Measurements from ENCODE around the gene TMPRSS3.

Gene TMPRSS3

DNA sequence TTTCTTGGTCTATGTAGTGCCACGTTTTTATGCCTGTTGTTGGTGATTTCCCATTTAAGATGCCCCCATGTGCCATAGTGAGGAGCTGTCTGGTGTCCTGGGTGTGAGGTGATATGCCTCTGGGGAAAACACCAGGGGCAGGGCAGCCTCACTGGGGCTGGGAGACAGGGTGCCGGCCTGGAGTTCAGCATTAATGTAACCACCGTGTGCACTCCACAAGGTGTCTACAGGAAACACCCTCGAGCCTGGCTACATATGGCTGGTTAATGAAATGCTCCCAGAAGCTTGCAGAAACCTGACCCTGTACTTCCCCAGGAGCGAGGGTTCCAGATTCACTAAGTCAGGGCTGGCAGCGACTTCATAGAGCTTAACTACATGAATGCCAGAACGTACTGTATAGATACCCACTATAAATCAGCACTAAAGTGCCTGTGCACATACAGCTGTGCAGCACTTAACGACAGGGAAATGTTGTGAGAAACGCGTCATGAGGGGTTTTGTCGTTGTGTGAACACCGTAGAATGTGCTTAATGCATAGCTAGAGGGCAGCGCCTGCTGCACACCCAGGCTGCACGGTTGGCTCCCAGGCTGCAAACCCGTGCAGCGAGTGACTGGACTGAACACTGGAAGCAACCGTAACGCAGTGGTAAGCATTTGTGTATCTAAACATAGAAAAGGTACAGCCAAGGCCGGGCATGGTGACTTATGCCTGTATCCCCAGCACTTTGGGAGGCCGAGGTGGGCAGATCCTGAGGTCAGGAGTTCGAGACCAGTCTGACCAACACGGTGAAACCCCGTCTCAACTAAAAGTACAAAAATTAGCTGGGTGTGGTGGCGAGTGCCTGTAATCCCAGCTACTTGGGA is 55.4 kb downstream of the TMPRSS3 start:
- no peaks in the 10 kb centered on the region for H3K9me3 ChIP-seq (ENCODE audit: control insufficient read depth, insufficient read depth, low read depth, low read length)
- peaks cover 17% of the 10 kb centered on the region for H3K4me1 ChIP-seq (ENCODE audit: control insufficient read depth, insufficient read depth, low read length)
- H3K9ac ChIP-seq (ENCODE audit: low read length), result no peak overlapping the region
- H3K27ac ChIP-seq (ENCODE audit: low read depth, low read length), result no peak overlapping the region
- H3K36me3 ChIP-seq (ENCODE audit: control insufficient read depth, insufficient read depth, low read length), result no peaks in the 10 kb centered on the region
- H3K4me3 ChIP-seq (ENCODE audit: low read depth, low read length), result no peak overlapping the region
- no peaks in the 10 kb centered on the region for H3K27me3 ChIP-seq (ENCODE audit: control insufficient read depth, insufficient read depth, low read length)

DNA sequence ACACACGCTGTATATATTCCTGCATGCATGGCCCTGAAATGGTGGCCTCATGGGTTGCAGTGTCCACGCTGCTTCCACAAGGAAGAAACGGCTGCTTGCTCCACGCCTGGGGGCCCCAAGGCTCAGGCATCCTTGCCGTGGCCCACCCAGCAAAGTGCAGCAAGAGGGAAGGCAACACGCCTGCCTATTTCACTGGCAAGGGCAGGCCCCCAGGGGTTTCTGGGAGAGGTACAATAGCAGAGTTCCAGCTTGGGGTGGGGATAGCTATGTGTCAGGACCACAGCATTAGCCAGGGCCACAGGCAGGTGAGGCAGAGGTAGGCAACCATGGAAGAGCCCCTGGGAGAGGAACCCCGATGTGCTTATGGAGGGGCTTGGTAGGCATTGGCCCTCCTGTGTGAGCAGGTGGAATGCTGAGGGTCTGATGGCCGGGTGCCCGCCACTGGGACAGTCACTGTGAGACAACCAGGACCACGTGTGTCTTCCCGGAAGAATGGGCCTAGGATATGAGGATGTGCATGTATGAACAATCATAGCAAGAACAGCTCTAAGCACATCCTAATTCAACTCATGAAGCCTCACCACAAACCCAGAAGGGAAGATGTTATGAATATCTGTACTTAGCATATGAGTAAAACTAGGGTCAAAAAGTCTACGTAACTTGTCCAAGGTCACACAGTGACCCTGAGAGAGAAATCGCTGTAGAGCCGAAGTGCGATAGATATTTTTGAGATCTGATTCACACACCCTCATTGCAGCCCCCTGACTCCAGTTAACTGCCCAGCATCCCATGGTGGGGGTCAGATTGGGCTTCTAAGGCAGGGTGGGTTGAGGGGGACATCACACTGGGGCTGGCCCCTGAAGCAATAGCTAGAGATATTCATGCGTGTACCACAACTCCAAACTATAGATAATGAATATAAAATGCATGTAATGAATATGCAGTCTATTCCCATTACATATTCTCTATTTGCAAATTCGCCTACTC is 56.8 kb downstream of the TMPRSS3 start:
- Histone ChIP-seq H3K27me3 (ENCODE audit: control insufficient read depth, insufficient read depth, low read length) (no peaks in the 10 kb centered on the region), H3K9me3 (ENCODE audit: control insufficient read depth, insufficient read depth, low read depth, low read length) (no peaks in the 10 kb centered on the region), H3K4me1 (ENCODE audit: control insufficient read depth, insufficient read depth, low read length) (peaks cover 17% of the 10 kb centered on the region), H3K4me3 (ENCODE audit: low read depth, low read length) (no peak overlapping the region), H3K36me3 (ENCODE audit: control insufficient read depth, insufficient read depth, low read length) (no peaks in the 10 kb centered on the region), H3K9ac (ENCODE audit: low read length) (no peak overlapping the region), H3K27ac (ENCODE audit: low read depth, low read length) (no peak overlapping the region)

DNA sequence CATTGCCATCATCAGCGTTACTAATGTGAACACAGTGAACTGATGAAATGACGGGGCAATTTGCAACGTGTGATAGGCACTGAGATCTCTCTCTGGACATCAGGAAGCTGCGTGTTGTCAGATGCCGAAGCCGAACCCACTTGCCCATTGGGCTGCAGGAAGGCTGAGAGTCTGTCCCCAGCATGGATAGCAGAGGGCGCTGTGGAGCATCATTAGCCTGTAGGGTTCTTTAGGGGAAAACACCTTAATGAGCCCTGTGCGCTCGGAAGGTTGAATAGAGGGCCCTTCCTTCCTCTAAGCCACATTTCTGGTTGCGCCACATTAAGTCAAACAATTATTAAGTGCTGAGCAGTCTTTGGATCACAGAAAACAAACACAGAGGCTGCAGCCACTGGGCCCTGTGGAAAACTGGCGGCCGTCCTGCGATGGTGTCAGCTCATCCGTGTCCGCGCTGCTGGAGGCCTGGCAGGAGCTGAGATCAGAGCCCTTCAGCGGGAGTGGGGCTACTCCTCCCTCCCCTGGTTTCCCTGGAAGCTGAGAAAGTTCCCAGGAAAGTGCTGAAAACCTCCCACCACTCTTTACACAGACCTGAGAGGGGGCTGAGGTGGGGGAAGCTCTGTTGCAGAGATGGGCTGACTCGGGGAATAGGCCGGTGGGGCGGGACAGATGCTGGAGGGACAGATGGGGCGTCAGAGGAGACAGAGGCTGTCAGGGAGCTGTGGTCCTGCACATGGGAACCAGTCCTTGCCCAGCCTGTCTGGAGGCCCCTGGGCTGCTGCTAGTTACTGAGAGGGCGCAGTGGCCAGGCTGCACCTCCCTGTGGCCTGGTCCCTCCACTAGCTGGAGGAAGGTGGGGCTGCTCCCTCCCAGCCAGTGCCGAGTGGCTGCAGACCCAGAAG is 57.8 kb downstream of the TMPRSS3 start:
- Histone ChIP-seq H3K4me1 (ENCODE audit: control insufficient read depth, insufficient read depth, low read length) (peaks cover 17% of the 10 kb centered on the region), H3K27me3 (ENCODE audit: control insufficient read depth, insufficient read depth, low read length) (no peaks in the 10 kb centered on the region), H3K9ac (ENCODE audit: low read length) (no peak overlapping the region), H3K4me3 (ENCODE audit: low read depth, low read length) (no peak overlapping the region), H3K36me3 (ENCODE audit: control insufficient read depth, insufficient read depth, low read length) (no peaks in the 10 kb centered on the region), H3K27ac (ENCODE audit: low read depth, low read length) (no peak overlapping the region), H3K9me3 (ENCODE audit: control insufficient read depth, insufficient read depth, low read depth, low read length) (no peaks in the 10 kb centered on the region)

DNA sequence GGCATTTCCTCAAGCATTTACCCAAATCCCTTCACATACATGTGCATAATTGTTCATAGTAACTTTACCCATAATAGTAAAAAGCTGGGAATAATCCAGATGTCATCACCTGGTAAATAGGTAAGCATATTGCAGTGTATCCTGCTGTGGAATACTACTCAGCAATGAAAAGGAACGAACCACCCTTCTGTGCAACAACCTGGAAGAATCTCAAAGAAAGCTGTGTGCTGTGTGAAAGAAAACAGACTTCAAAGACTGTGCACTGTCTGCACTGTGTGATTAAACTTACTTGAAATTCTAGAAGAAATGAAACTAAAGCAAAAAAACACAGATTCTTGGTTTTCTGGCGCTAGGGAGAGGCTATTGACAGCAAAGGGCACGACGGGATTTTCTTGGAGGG is 58.6 kb downstream of the TMPRSS3 start:
- no peak overlapping the region for H3K4me3 ChIP-seq (ENCODE audit: low read depth, low read length)
- no peaks in the 10 kb centered on the region for H3K27me3 ChIP-seq (ENCODE audit: control insufficient read depth, insufficient read depth, low read length)
- peaks cover 17% of the 10 kb centered on the region for H3K4me1 ChIP-seq (ENCODE audit: control insufficient read depth, insufficient read depth, low read length)
- no peaks in the 10 kb centered on the region for H3K36me3 ChIP-seq (ENCODE audit: control insufficient read depth, insufficient read depth, low read length)
- peaks cover 3% of the 10 kb centered on the region for H3K9me3 ChIP-seq (ENCODE audit: control insufficient read depth, insufficient read depth, low read depth, low read length)
- H3K9ac ChIP-seq (ENCODE audit: low read length), result no peak overlapping the region
- no peak overlapping the region for H3K27ac ChIP-seq (ENCODE audit: low read depth, low read length)

DNA sequence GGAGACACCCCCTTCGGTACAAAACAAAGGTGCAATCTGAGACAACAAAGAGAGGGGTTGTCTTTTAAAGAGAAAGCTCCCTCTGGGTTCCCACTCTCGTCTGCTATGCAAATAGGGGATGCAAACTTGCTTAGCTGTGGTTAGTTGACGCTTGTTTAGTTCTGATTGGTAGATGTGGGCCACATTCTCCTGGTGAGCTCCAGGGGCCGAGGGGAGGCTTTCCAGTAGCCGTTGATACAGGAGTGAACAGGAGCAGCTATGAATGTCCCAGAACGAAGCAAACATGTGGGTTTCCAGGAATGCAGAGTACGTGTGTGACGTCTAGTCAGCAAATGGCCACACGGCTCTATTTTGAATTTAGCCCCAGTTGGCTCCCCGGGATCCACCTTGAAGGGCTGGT is 59.8 kb downstream of the TMPRSS3 start:
- H3K27me3 ChIP-seq (ENCODE audit: control insufficient read depth, insufficient read depth, low read length), result no peaks in the 10 kb centered on the region
- H3K36me3 ChIP-seq (ENCODE audit: control insufficient read depth, insufficient read depth, low read length), result no peaks in the 10 kb centered on the region
- H3K27ac ChIP-seq (ENCODE audit: low read depth, low read length), result peak overlapping the region; percentile 79
- H3K9ac ChIP-seq (ENCODE audit: low read length), result no peak overlapping the region
- peaks cover 15% of the 10 kb centered on the region for H3K9me3 ChIP-seq (ENCODE audit: control insufficient read depth, insufficient read depth, low read depth, low read length)
- H3K4me1 ChIP-seq (ENCODE audit: control insufficient read depth, insufficient read depth, low read length), result peaks cover 17% of the 10 kb centered on the region
- no peak overlapping the region for H3K4me3 ChIP-seq (ENCODE audit: low read depth, low read length)

DNA sequence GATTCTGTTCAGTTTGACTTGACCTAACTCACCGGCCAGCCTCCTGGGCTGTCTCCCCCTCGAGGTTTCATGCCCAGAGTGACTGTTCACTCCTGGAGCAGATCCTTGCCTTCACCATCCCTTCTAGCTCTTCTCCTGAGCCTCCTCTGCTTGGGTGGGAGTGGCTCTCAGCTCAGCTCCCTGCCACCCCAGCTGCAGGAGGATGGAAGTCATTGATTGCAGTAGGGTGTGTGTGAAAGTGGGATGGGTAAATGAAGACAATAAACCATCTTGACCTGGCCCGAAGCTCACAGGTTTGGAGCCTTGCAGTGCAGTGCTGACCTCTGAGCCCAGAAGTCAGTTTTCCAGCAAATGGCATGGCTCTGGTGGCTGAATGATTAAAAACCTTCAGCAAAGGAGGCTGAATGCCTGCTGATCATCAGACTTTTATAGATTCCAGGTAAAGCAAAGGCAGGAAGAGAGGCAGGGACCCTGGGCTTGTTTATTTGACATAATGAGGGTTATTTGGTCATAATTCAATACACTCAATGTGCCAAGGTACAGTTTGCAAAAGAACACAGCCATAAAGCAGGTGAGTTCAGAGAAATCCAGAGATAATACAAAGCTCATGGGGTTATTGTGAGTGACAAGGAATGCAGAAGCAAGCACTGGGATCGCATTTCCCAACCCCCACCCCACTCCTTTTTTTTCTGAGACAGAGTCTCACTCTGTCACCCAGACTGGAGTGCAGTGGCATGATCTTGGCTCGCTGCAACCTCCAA is 63.1 kb downstream of the TMPRSS3 start:
- peaks cover 9% of the 10 kb centered on the region for H3K4me1 ChIP-seq (ENCODE audit: control insufficient read depth, insufficient read depth, low read length)
- no peak overlapping the region for H3K4me3 ChIP-seq (ENCODE audit: low read depth, low read length)
- H3K27ac ChIP-seq (ENCODE audit: low read depth, low read length), result no peak overlapping the region
- no peaks in the 10 kb centered on the region for H3K27me3 ChIP-seq (ENCODE audit: control insufficient read depth, insufficient read depth, low read length)
- no peak overlapping the region for H3K9ac ChIP-seq (ENCODE audit: low read length)
- H3K36me3 ChIP-seq (ENCODE audit: control insufficient read depth, insufficient read depth, low read length), result no peaks in the 10 kb centered on the region
- peaks cover 34% of the 10 kb centered on the region for H3K9me3 ChIP-seq (ENCODE audit: control insufficient read depth, insufficient read depth, low read depth, low read length)

DNA sequence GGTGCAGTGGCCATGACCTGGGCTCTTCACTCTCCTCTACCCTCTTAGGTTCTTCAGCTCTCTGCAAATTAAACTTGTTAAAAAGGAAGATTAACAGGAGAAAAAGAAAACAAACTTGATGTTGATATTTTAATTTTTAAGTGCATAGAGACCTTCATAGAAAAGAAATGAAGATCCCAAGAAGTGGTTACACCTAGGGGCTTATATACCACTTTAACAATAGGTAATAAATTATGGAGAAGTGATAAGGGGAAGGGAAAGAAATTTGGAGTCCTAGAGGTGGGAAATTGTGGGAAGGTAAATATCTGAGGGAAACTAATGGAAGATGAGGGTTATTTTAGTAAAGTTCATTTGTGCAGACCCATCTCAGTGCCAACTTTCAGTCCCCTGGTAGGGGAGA is 64.2 kb downstream of the TMPRSS3 start:
- H3K4me3 ChIP-seq (ENCODE audit: low read depth, low read length), result no peak overlapping the region
- H3K4me1 ChIP-seq (ENCODE audit: control insufficient read depth, insufficient read depth, low read length), result peaks cover 9% of the 10 kb centered on the region
- no peak overlapping the region for H3K27ac ChIP-seq (ENCODE audit: low read depth, low read length)
- H3K9me3 ChIP-seq (ENCODE audit: control insufficient read depth, insufficient read depth, low read depth, low read length), result peaks cover 34% of the 10 kb centered on the region
- no peaks in the 10 kb centered on the region for H3K36me3 ChIP-seq (ENCODE audit: control insufficient read depth, insufficient read depth, low read length)
- no peaks in the 10 kb centered on the region for H3K27me3 ChIP-seq (ENCODE audit: control insufficient read depth, insufficient read depth, low read length)
- no peak overlapping the region for H3K9ac ChIP-seq (ENCODE audit: low read length)

DNA sequence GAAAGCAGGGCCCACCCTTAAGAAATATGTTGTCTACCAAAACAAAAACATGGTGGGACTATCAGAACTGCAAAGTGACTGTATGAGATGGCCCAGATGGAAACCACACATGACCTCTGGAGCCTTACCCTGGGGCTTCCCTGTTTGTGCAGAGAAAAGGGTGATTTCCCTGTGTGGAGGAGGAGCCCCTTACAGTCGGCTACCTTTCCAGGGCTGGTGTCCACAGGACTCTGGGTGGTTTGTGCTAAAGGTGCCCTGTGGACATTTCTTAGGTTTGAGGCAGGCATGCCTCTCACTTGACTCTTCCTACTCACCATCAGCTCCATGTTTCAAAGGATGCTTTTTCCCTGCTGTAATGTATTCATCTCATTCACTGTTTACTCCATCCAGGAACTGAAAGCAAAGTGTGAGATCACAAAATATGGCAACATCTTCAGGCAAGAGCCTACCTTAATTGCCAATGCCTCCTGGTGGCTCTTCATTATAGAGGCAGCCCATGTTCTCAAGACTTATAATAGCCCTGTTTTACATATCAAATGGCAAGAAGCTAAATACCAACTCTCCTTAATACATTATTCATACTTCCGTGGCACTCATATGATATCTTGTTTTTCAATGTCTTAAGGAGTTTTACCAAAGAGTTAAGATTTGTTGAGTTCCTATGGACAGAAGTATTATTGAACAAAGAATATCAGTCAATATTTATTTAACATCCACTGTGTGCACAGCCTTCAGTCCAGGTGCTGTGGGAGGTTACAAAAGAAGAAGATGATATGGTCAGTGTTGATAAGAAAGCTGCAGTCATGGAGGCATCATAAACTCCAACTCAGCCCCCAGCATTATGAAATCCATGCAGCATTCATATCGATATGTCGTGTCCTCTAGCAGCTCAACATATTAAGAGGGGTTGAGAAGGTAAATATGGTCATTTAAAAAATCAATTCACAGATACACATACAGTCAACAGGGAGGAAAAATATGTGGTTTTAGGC is 65.2 kb downstream of the TMPRSS3 start:
- H3K36me3 ChIP-seq (ENCODE audit: control insufficient read depth, insufficient read depth, low read length), result no peaks in the 10 kb centered on the region
- H3K4me3 ChIP-seq (ENCODE audit: low read depth, low read length), result no peak overlapping the region; the same call in 1 of the 2 replicates
- H3K27me3 ChIP-seq (ENCODE audit: control insufficient read depth, insufficient read depth, low read length), result no peaks in the 10 kb centered on the region
- no peak overlapping the region for H3K9ac ChIP-seq (ENCODE audit: low read length)
- H3K4me1 ChIP-seq (ENCODE audit: control insufficient read depth, insufficient read depth, low read length), result peaks cover 2% of the 10 kb centered on the region; the same call in 1 of the 2 replicates
- H3K9me3 ChIP-seq (ENCODE audit: control insufficient read depth, insufficient read depth, low read depth, low read length), result peaks cover 36% of the 10 kb centered on the region
- no peak overlapping the region for H3K27ac ChIP-seq (ENCODE audit: low read depth, low read length)

DNA sequence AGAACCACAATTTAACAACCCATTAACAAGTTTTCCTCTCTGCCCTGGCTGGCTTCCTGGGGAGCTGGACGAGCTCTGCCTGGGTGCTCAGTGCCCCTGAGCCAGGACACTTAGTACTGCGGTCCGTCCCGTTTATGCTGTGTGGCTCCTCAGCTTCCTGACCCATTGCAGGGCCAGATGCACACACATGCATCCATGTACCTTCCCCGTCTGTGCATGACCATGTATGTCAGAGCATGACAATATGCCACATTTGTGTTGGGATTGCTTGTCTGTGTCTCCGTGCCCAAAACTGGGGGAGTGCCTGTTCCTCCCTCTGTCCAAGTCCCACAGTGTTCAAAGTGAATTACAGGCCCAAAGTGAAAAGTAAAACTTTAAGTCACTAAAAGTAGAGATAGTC is 71.0 kb downstream of the TMPRSS3 start:
- Histone ChIP-seq H3K9ac (ENCODE audit: low read length) (no peak overlapping the region), H3K36me3 (ENCODE audit: control insufficient read depth, insufficient read depth, low read length) (no peaks in the 10 kb centered on the region), H3K27ac (ENCODE audit: low read depth, low read length) (no peak overlapping the region), H3K27me3 (ENCODE audit: control insufficient read depth, insufficient read depth, low read length) (no peaks in the 10 kb centered on the region), H3K4me3 (ENCODE audit: low read depth, low read length) (no peak overlapping the region), H3K4me1 (ENCODE audit: control insufficient read depth, insufficient read depth, low read length) (no peaks in the 10 kb centered on the region), H3K9me3 (ENCODE audit: control insufficient read depth, insufficient read depth, low read depth, low read length) (peaks cover 19% of the 10 kb centered on the region)

Measured in HUES6 (cell line).